ENCODE data around the gene MESD. TPM values are rescaled to one million over a fixed set of nuclear protein-coding genes. Genes with fewer than 3 reads are reported as not detected.

Gene MESD
- total RNA-seq, 1 donor from 2014 or later = 25.9 TPM

- TF ChIP-seq, protein P1, sequence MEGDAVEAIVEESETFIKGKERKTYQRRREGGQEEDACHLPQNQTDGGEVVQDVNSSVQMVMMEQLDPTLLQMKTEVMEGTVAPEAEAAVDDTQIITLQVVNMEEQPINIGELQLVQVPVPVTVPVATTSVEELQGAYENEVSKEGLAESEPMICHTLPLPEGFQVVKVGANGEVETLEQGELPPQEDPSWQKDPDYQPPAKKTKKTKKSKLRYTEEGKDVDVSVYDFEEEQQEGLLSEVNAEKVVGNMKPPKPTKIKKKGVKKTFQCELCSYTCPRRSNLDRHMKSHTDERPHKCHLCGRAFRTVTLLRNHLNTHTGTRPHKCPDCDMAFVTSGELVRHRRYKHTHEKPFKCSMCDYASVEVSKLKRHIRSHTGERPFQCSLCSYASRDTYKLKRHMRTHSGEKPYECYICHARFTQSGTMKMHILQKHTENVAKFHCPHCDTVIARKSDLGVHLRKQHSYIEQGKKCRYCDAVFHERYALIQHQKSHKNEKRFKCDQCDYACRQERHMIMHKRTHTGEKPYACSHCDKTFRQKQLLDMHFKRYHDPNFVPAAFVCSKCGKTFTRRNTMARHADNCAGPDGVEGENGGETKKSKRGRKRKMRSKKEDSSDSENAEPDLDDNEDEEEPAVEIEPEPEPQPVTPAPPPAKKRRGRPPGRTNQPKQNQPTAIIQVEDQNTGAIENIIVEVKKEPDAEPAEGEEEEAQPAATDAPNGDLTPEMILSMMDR (IDR thresholded peaks at IDR 0.05; ENCODE audit: insufficient read depth, low read length, poor library complexity, severe bottlenecking) = no peak
- H3K4me3 ChIP-seq (ENCODE audit: low read depth, low read length) = no peak overlapping the region
- H3K27me3 ChIP-seq (ENCODE audit: control insufficient read depth, insufficient read depth, low read length) = no peaks in the 10 kb centered on the region
- no peak for DNase-seq (ENCODE audit: low read depth)
- H3K36me3 ChIP-seq (ENCODE audit: control insufficient read depth, insufficient read depth, low read length) = peaks cover 2% of the 10 kb centered on the region
Measured at GRCh38 chr15:80978685-80979329, 10.8 kb downstream of the MESD start.

DNA sequence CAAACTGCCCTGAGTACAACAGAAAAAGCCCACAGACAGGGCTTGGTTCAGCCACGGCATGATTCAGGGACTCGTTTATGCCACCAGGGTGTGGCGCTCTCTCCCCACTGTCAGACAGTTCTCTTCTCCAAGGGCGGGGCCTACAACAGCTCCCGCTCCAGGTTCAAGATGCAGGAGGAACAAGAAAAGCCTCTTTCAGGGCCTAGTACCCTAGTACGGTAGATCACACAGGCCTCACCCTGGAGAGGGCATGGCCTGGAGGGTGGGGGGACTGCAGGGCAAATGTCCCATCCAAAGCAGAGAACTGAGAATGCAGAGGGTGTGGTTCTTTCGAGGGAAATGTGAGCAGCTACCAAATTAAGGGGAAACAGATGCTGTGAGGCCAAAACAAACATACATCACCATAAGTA lies 12.0 kb downstream of the MESD start:
- TF ChIP-seq, protein P1 (IDR thresholded peaks at IDR 0.05; ENCODE audit: insufficient read depth, low read length, poor library complexity, severe bottlenecking) = peak; percentile 18
- DNase-seq (ENCODE audit: low read depth) = no peak
- H3K27me3 ChIP-seq (ENCODE audit: control insufficient read depth, insufficient read depth, low read length) = no peaks in the 10 kb centered on the region
- no peak overlapping the region for H3K4me3 ChIP-seq (ENCODE audit: low read depth, low read length)
- H3K36me3 ChIP-seq (ENCODE audit: control insufficient read depth, insufficient read depth, low read length) = peaks cover 2% of the 10 kb centered on the region

DNA sequence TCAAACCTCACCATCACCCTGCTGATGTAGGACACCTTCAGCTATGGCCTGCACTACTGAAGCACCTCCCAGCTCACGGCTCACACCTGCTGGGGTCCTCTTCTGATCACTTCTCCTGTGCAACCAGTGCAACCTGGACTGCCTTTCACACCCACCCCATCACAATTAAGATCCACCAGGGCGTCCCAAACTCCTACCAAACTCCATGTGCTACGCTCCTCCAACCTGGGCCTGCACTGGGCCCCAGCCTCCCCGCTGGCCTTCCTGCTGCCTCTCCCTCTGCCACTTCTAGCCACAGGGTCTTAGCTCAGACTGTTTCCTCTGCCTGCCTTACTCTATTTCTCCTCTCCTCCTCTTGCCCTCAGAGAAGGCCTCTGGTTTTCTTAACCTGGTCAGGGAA lies 12.8 kb downstream of the MESD start:
- H3K4me3 ChIP-seq (ENCODE audit: low read depth, low read length) = no peak overlapping the region
- DNase-seq (ENCODE audit: low read depth) = no peak
- peaks cover 2% of the 10 kb centered on the region for H3K36me3 ChIP-seq (ENCODE audit: control insufficient read depth, insufficient read depth, low read length)
- TF ChIP-seq, protein P1 (IDR thresholded peaks at IDR 0.05; ENCODE audit: insufficient read depth, low read length, poor library complexity, severe bottlenecking) = no peak
- no peaks in the 10 kb centered on the region for H3K27me3 ChIP-seq (ENCODE audit: control insufficient read depth, insufficient read depth, low read length)

- Histone ChIP-seq H3K27me3 (ENCODE audit: control insufficient read depth, insufficient read depth, low read length) (no peaks in the 10 kb centered on the region), H3K4me3 (ENCODE audit: low read depth, low read length) (no peak overlapping the region), H3K36me3 (ENCODE audit: control insufficient read depth, insufficient read depth, low read length) (peaks cover 2% of the 10 kb centered on the region)
- no peak for DNase-seq (ENCODE audit: low read depth)
- TF ChIP-seq, protein P1 (IDR thresholded peaks at IDR 0.05; ENCODE audit: insufficient read depth, low read length, poor library complexity, severe bottlenecking) = no peak
Measured at GRCh38 chr15:80974914-80975313, 14.7 kb downstream of the MESD start.

GRCh38 chr15:80972276-80972675 lies 17.3 kb downstream of the MESD start:
- no peaks in the 10 kb centered on the region for H3K36me3 ChIP-seq (ENCODE audit: control insufficient read depth, insufficient read depth, low read length)
- H3K4me3 ChIP-seq (ENCODE audit: low read depth, low read length) = no peak overlapping the region
- no peaks in the 10 kb centered on the region for H3K27me3 ChIP-seq (ENCODE audit: control insufficient read depth, insufficient read depth, low read length)
- TF ChIP-seq, protein P1 (IDR thresholded peaks at IDR 0.05; ENCODE audit: insufficient read depth, low read length, poor library complexity, severe bottlenecking) = no peak
- no peak for DNase-seq (ENCODE audit: low read depth)

GRCh38 chr15:80971143-80971542 lies 18.5 kb downstream of the MESD start:
- no peaks in the 10 kb centered on the region for H3K36me3 ChIP-seq (ENCODE audit: control insufficient read depth, insufficient read depth, low read length)
- H3K27me3 ChIP-seq (ENCODE audit: control insufficient read depth, insufficient read depth, low read length) = no peaks in the 10 kb centered on the region
- no peak overlapping the region for H3K4me3 ChIP-seq (ENCODE audit: low read depth, low read length)
- DNase-seq (ENCODE audit: low read depth) = no peak
- TF ChIP-seq, protein P1 (IDR thresholded peaks at IDR 0.05; ENCODE audit: insufficient read depth, low read length, poor library complexity, severe bottlenecking) = no peak
